H1 (cell line): ENCODE measurements around the gene IQSEC3. TPM values are rescaled to one million over a fixed set of nuclear protein-coding genes. Genes with fewer than 3 reads are reported as not detected.

ENCODE experiments used
- BCL11A ChIP-seq, 2 experiments: IDR thresholded peaks; one replicate each; pipeline ENCODE4 v1.6.1; 2011; ENCODE audit warnings: low read depth in 2 of 2, low read length in 2 of 2, mild to moderate bottlenecking in 2 of 2
- polyA plus RNA-seq, 7 experiments: library from polyadenylated mRNA; depleted of rRNA in 3 of 7; stranded (reverse) in 5 of 7; unstranded in 2 of 7; fragments of >200 nt in 5 of 7; fragments of 200-250 nt in 2 of 7; gene quantifications; 1 replicate in 5 of 7; 2 replicates in 1 of 7; 4 replicates in 1 of 7; pipeline versions ENCODE4 v1.2.1 to v1.2.3, GENCODE V29; 2011 to 2013; ENCODE audit warnings: missing spikeins in 2 of 7, mixed read lengths in 2 of 7
- total RNA-seq: library from RNA; stranded (reverse); fragmentation: NEBNext Ultra II Directional; extraction: Animal tissue kit (Norgen Biotek cat#: 25700); gene quantifications from 2 replicates; pipeline ENCODE4 v1.2.1, GENCODE V29; 2021

The IQSEC3 gene
- total and polyA plus RNA-seq, 2 of the 8 experiments (the other 6 are each of a cell fraction or from before 2014, with no cell fraction given): 1.2 to 3.1 TPM

- TF ChIP-seq BCL11A (IDR thresholded peaks at IDR 0.05; ENCODE audit: low read depth in 2 of 2, low read length in 2 of 2): no peak
These were observed 86.6 kb downstream of the IQSEC3 start (continued) for GRCh38 chr12:153080-153746.
